Muscle layer of colon (tissue), 2 donors: ENCODE results near the gene SLC12A3.
"Not testable (repeated sequence)": the region's sequence is repeated elsewhere in the genome, so short reads cannot be mapped to it uniquely, and the experiment has no call there.

Experiments used
- H3K27ac ChIP-seq: one replicate; pipeline ENCODE4 v1.7.0; 2013; ENCODE audit warnings: low read depth, mild to moderate bottlenecking, low read length, moderate library complexity
- H3K27me3 ChIP-seq, 2 donors: one replicate each; pipeline ENCODE4 v1.7.0; 2013; ENCODE audit warnings: low read length in 2 of 2, mild to moderate bottlenecking in 2 of 2; ENCODE audit not compliant: insufficient read depth in 2 of 2, control insufficient read depth in 1 of 2
- H3K36me3 ChIP-seq: one replicate; pipeline ENCODE4 v1.7.0; 2013; ENCODE audit warnings: mild to moderate bottlenecking, low read length; ENCODE audit not compliant: insufficient read depth
- H3K4me1 ChIP-seq: one replicate; pipeline ENCODE4 v1.7.0; 2013; ENCODE audit warnings: mild to moderate bottlenecking, low read length; ENCODE audit not compliant: insufficient read depth
- H3K4me3 ChIP-seq, 2 donors: one replicate each; pipeline ENCODE4 v1.7.0; 2013; ENCODE audit warnings: low read length in 2 of 2, low read depth in 1 of 2, mild to moderate bottlenecking in 1 of 2, moderate library complexity in 1 of 2
- H3K9ac ChIP-seq: one replicate; pipeline ENCODE4 v1.7.0; 2013; ENCODE audit warnings: low read length
- H3K9me3 ChIP-seq: one replicate; pipeline ENCODE4 v1.7.0; 2013; ENCODE audit warnings: mild to moderate bottlenecking, low read length
- donor health status: abdominal sarcoma.
- donor health status: Adenocarcinoma of cecum.

The SLC12A3 gene

DNA sequence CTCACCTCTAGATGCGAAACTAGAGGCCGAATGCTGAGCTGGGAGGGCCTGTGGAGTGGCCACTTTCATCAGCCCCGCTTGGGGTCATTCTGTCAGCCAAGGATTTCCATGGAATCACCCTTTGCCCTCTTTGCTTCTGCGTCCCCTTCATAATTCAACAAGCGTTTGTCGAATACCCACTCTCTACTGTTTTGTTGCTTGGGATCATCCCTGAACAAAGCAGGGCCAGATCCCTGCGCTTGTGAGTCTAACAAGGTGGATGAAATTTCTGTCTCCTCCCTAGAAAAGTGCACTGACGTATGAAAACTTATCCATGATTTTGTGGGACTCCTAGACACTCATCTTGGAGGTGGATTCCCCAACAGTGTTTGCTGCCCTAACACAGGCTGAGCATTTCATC, 3.3 kb upstream of the SLC12A3 start:
- Histone ChIP-seq H3K27me3 (no peaks in the 10 kb centered on the region), H3K4me1 (no peaks in the 10 kb centered on the region), H3K9ac (no peak overlapping the region), H3K36me3 (no peaks in the 10 kb centered on the region), H3K27ac (no peak overlapping the region), H3K9me3 (no peaks in the 10 kb centered on the region), H3K4me3 (no peak overlapping the region)

DNA sequence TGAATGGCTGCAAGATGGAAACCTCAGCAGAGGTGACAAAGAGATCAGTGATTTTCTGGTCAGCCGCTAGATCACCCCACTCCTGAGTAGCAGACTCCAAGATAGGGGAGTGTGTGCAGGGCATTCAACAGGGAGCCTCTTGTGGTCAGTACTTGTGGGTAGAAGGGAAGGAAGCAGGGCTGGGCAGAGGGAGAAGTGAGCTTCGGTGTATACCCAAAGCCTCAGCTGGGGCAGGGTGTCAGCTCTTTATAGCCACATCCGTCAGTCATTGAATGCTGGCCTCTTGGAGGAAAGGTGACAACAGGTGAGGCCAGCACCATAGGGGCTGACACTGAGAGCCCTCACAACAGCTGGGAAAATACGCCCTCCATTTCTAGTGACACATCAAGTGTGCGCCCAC, 2.2 kb upstream of the SLC12A3 start:
- Histone ChIP-seq H3K9ac (no peak overlapping the region), H3K36me3 (no peaks in the 10 kb centered on the region), H3K27ac (no peak overlapping the region), H3K27me3 (no peaks in the 10 kb centered on the region), H3K9me3 (no peaks in the 10 kb centered on the region), H3K4me1 (peaks cover 7% of the 10 kb centered on the region), H3K4me3 (no peak overlapping the region)

DNA sequence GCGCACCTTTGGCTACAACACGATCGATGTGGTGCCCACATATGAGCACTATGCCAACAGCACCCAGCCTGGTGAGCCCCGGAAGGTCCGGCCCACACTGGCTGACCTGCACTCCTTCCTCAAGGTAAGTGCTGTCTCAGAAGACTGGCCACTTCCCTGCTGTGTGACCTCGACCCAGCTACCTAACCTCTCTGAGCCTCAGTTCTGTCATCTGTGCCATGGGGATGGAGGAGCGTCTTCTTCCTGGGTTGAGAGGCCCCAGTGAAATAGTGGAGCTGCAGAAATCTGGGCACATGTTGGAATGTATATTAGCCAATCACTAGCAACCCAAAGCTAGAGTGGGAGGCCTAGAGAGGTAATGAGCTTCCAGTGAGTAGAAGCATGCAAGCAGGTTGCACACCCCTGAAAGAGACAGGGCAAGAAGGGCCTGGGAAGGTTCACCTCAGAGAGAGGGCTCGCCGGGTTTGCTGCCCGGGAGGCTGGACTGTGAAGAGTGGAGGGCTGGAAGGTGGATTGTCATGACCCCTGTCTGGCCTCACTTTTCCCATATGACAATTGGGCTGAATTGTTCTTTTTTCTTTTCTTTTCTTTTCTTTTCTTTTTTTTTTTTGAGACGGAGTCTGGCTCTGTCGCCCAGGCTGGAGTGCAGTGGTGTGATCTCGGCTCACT, 521 bp downstream of the SLC12A3 start:
- H3K27ac ChIP-seq, result no peak overlapping the region
- no peaks in the 10 kb centered on the region for H3K36me3 ChIP-seq
- no peak overlapping the region for H3K4me3 ChIP-seq
- H3K27me3 ChIP-seq, result no peaks in the 10 kb centered on the region
- peaks cover 7% of the 10 kb centered on the region for H3K4me1 ChIP-seq
- no peak overlapping the region for H3K9ac ChIP-seq
- H3K9me3 ChIP-seq, result no peaks in the 10 kb centered on the region

- H3K36me3 ChIP-seq, result no peaks in the 10 kb centered on the region
- H3K4me3 ChIP-seq, result no peak overlapping the region
- no peak overlapping the region for H3K27ac ChIP-seq
- peak overlapping the region; percentile 15 for H3K9ac ChIP-seq
- H3K9me3 ChIP-seq, result no peaks in the 10 kb centered on the region
- peaks cover 7% of the 10 kb centered on the region for H3K4me1 ChIP-seq
- H3K27me3 ChIP-seq, result no peaks in the 10 kb centered on the region
Measured at GRCh38 chr16:56866955-56867830, 2.2 kb downstream of the SLC12A3 start.

GRCh38 chr16:56868175-56868574, 3.2 kb downstream of the SLC12A3 start:
- H3K9ac ChIP-seq, result no peak overlapping the region
- H3K36me3 ChIP-seq, result no peaks in the 10 kb centered on the region
- H3K27ac ChIP-seq, result no peak overlapping the region
- H3K9me3 ChIP-seq, result no peaks in the 10 kb centered on the region
- peaks cover 7% of the 10 kb centered on the region for H3K4me1 ChIP-seq
- H3K4me3 ChIP-seq, result no peak overlapping the region
- H3K27me3 ChIP-seq, result no peaks in the 10 kb centered on the region

- not testable (repeated sequence) for H3K27ac ChIP-seq, H3K9me3 ChIP-seq, H3K36me3 ChIP-seq, H3K4me1 ChIP-seq, H3K4me3 ChIP-seq, H3K9ac ChIP-seq, H3K27me3 ChIP-seq
Measured at GRCh38 chr16:56868766-56869165, 3.8 kb downstream of the SLC12A3 start.

DNA sequence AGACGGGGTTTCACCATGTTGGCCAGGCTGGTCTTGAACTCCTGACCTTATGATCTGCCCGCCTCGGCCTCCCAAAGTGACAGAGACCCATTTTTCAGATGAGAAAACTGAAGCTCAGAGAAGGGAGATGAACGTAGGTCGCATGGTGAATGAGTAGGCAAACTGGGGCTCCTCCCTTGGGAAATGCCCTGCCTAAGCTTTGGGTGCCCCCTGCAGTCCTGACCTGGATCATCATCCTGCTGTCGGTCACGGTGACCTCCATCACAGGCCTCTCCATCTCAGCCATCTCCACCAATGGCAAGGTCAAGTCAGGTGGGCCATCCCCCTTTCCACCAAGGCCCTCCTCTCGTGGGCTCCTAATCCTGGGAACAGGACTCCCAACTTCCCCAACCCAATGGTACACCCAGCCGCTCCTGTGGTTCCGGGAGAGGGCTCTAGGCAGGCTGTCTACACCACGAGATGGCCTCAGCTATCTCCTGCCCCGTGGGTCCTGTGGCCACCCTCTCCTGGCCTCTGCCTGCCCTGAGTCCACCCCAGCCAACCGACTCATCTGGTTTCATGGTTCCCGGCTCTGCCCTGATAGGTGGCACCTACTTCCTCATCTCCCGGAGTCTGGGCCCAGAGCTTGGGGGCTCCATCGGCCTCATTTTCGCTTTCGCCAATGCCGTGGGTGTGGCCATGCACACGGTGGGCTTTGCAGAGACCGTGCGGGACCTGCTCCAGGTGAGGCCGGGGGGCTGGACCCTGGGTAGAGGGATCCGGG, 4.7 kb downstream of the SLC12A3 start:
- no peak overlapping the region for H3K4me3 ChIP-seq
- no peaks in the 10 kb centered on the region for H3K36me3 ChIP-seq
- no peaks in the 10 kb centered on the region for H3K27me3 ChIP-seq
- H3K27ac ChIP-seq, result no peak overlapping the region
- H3K9me3 ChIP-seq, result no peaks in the 10 kb centered on the region
- H3K9ac ChIP-seq, result no peak overlapping the region
- peaks cover 7% of the 10 kb centered on the region for H3K4me1 ChIP-seq

GRCh38 chr16:56870276-56870888, 5.4 kb downstream of the SLC12A3 start:
- H3K27ac ChIP-seq, result no peak overlapping the region
- no peak overlapping the region for H3K4me3 ChIP-seq
- H3K9ac ChIP-seq, result no peak overlapping the region
- no peaks in the 10 kb centered on the region for H3K36me3 ChIP-seq
- H3K9me3 ChIP-seq, result no peaks in the 10 kb centered on the region
- H3K4me1 ChIP-seq, result peaks cover 7% of the 10 kb centered on the region
- H3K27me3 ChIP-seq, result no peaks in the 10 kb centered on the region

DNA sequence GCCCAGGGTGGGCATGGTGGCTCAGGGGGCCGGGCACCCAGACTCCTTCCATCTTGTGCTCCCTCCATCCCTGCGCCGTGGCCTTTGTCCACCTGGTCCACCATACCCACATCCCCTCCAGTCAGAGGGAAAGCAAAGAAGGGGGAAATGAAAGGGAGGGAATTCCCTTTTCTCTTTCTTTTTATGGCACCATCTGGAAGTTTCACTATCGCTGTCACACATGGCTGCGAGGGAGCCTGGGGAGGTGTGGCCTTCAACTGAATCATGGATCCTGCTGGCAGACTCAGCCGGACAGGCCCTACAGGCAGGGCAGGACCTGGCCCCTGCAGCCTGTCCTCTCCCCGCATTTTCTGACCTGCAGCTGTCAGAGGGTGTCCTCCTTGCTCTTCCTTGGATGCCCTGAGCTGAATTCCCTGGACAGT, 6.2 kb downstream of the SLC12A3 start:
- Histone ChIP-seq H3K27ac (no peak overlapping the region), H3K4me1 (peaks cover 7% of the 10 kb centered on the region)

GRCh38 chr16:56872863-56873391, 7.9 kb downstream of the SLC12A3 start:
- Histone ChIP-seq H3K27ac (no peak overlapping the region), H3K36me3 (no peaks in the 10 kb centered on the region), H3K9me3 (no peaks in the 10 kb centered on the region), H3K4me1 (no peaks in the 10 kb centered on the region), H3K9ac (no peak overlapping the region), H3K4me3 (no peak overlapping the region), H3K27me3 (no peaks in the 10 kb centered on the region)

More for the DNA sequence above, 6.2 kb downstream of the SLC12A3 start:
- H3K9me3 ChIP-seq, result no peaks in the 10 kb centered on the region
- H3K9ac ChIP-seq, result no peak overlapping the region
- H3K36me3 ChIP-seq, result no peaks in the 10 kb centered on the region
- H3K27me3 ChIP-seq, result no peaks in the 10 kb centered on the region
- no peak overlapping the region for H3K4me3 ChIP-seq

DNA sequence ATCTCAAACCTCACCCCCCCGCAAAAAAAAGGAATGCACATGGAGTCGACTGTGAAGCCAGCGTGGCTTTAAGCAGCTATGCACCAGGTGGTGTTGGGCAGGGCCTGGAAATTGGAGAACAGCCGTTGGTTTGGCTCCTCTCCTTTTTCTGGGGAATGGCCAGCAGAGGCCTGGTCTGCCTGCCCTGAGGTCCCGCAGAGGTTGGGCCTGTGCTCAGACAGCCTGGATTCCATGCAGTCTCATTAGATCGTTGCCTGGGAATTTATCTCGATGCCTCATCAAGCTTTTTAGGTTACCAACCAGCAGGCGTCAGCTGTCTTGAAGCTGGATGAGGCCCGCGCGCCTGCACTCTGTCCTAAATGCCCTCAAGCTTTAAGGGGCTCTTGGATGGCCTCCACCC, 9.8 kb downstream of the SLC12A3 start:
- Histone ChIP-seq H3K27ac (no peak overlapping the region), H3K9me3 (no peaks in the 10 kb centered on the region), H3K36me3 (no peaks in the 10 kb centered on the region), H3K9ac (no peak overlapping the region), H3K4me1 (no peaks in the 10 kb centered on the region), H3K4me3 (no peak overlapping the region), H3K27me3 (no peaks in the 10 kb centered on the region)
